AG04449 (cell line): ENCODE data around the gene ZNF860.

ENCODE experiments used
- CTCF ChIA-PET: fragments of 350-600 bp; formaldehyde crosslinking; extraction: SDS; loops from one replicate; lab custom pipeline; 2021; ENCODE audit warnings: antibody characterized with exemption; lab: Yijun Ruan, JAX
- POLR2A ChIA-PET: fragments of 400-600, 350-600 bp; formaldehyde crosslinking; extraction: SDS; loops from one replicate; lab custom pipeline; 2020; ENCODE audit warnings: antibody characterized with exemption, inconsistent platforms; lab: Yijun Ruan, JAX
- DNase-seq: peaks from one replicate; pipeline ENCODE4 v3.0.0-alpha.2; 2010; ENCODE audit warnings: low read depth, low spot score
- H3K4me3 ChIP-seq: 2 replicates; pipeline ENCODE4 v1.5.1; 2011; ENCODE audit warnings: low read depth, mild to moderate bottlenecking, control low read depth, low read length
- CTCF ChIP-seq: IDR thresholded peaks from one replicate; pipeline ENCODE4 v1.5.1; 2011; ENCODE audit warnings: mild to moderate bottlenecking, moderate library complexity, low read length, control low read depth, inconsistent platforms; ENCODE audit not compliant: insufficient read depth; ENCODE audit errors: missing control alignments

ZNF860 gene

GRCh38 chr3:31973837-31974236 lies 7.7 kb upstream of the ZNF860 start:
- POLR2A ChIA-PET, result no interaction called here
- CTCF ChIA-PET, result no interaction called here
- no peak overlapping the region for H3K4me3 ChIP-seq
- no peak for TF ChIP-seq CTCF
- no peak for DNase-seq

- H3K4me3 ChIP-seq, result no peak overlapping the region
- ChIA-PET POLR2A (no interaction called here), CTCF (no interaction called here)
- TF ChIP-seq CTCF, result no peak
- no peak for DNase-seq
Observed at GRCh38 chr3:31974471-31974870, 7.1 kb upstream of the ZNF860 start.

GRCh38 chr3:31974964-31975363 lies 6.6 kb upstream of the ZNF860 start:
- no peak for TF ChIP-seq CTCF
- ChIA-PET CTCF (no interaction called here), POLR2A (no interaction called here)
- H3K4me3 ChIP-seq, result no peak overlapping the region
- no peak for DNase-seq

- no peak overlapping the region for H3K4me3 ChIP-seq
- ChIA-PET POLR2A (no interaction called here), CTCF (no interaction called here)
- TF ChIP-seq CTCF, result no peak
- DNase-seq, result no peak
Observed at GRCh38 chr3:31976302-31976701, 5.2 kb upstream of the ZNF860 start.

GRCh38 chr3:31977736-31978135 lies 3.8 kb upstream of the ZNF860 start:
- POLR2A ChIA-PET, result no interaction called here
- CTCF ChIA-PET, result no interaction called here
- DNase-seq, result no peak
- H3K4me3 ChIP-seq, result no peak overlapping the region
- TF ChIP-seq CTCF, result no peak

GRCh38 chr3:31978553-31978952 lies 3.0 kb upstream of the ZNF860 start:
- H3K4me3 ChIP-seq, result no peak overlapping the region
- ChIA-PET CTCF (no interaction called here), POLR2A (no interaction called here)
- DNase-seq, result no peak
- no peak for TF ChIP-seq CTCF
